Neural progenitor cell (in vitro differentiated cells): ENCODE data around the gene PTPA. TPM values are rescaled to one million over a fixed set of nuclear protein-coding genes. Genes with fewer than 3 reads are reported as not detected.

Source experiments
- DNase-seq: peaks from one replicate; pipeline ENCODE4 v3.0.0-alpha.2; 2016; ENCODE audit warnings: low spot score
- H2AFZ ChIP-seq: fragments of 200-600 bp; sonication (generic); replicated peaks from 2 replicates; pipeline ENCODE4 v1.6.1; 2016; ENCODE audit warnings: antibody characterized with exemption
- H3F3A ChIP-seq: fragments of 200-600 bp; sonication (generic); 2 replicates; pipeline ENCODE4 v1.6.1; 2016; ENCODE audit warnings: antibody characterized with exemption, low read depth
- H3K27ac ChIP-seq: fragments of 200-600 bp; sonication (generic); 2 replicates; pipeline ENCODE4 v1.5.1; 2016; ENCODE audit warnings: mild to moderate bottlenecking
- H3K27me3 ChIP-seq: fragments of 200-600 bp; sonication (generic); 2 replicates; pipeline ENCODE4 v1.6.1; 2016; ENCODE audit warnings: mild to moderate bottlenecking, moderate library complexity
- H3K36me3 ChIP-seq: fragments of 200-600 bp; sonication (generic); 2 replicates; pipeline ENCODE4 v1.5.1; 2016
- H3K4me1 ChIP-seq: fragments of 200-600 bp; sonication (generic); 2 replicates; pipeline ENCODE4 v1.6.1; 2016; ENCODE audit warnings: mixed run types
- H3K4me2 ChIP-seq: fragments of 200-600 bp; sonication (generic); 2 replicates; pipeline ENCODE4 v1.6.1; 2016
- H3K4me3 ChIP-seq: fragments of 200-600 bp; sonication (generic); 2 replicates; pipeline ENCODE4 v1.5.1; 2016
- H3K79me2 ChIP-seq: fragments of 200-600 bp; sonication (generic); 2 replicates; pipeline ENCODE4 v1.6.1; 2016; ENCODE audit warnings: low read depth
- H3K9ac ChIP-seq: fragments of 200-600 bp; sonication (generic); 2 replicates; pipeline ENCODE4 v1.6.1; 2016
- H3K9me3 ChIP-seq: fragments of 200-600 bp; sonication (generic); 2 replicates; pipeline ENCODE4 v1.5.1; 2016; ENCODE audit warnings: low read depth
- H4K20me1 ChIP-seq: fragments of 200-600 bp; sonication (generic); 2 replicates; pipeline ENCODE4 v1.6.1; 2016; ENCODE audit warnings: low read depth
- H3K27ac Mint-ChIP-seq: 3 replicates; pipeline ENCODE4 v1.8.0; 2021; ENCODE audit warnings: mixed read lengths
- H3K27me3 Mint-ChIP-seq: 2 replicates; pipeline ENCODE4 v1.8.0; 2022; ENCODE audit warnings: low read depth, mild to moderate bottlenecking, inconsistent platforms, moderate library complexity, mixed read lengths; ENCODE audit not compliant: insufficient read depth
- H3K36me3 Mint-ChIP-seq: 3 replicates; pipeline ENCODE4 v1.8.0; 2021; ENCODE audit warnings: mixed read lengths
- H3K4me1 Mint-ChIP-seq: 3 replicates; pipeline ENCODE4 v1.8.0; 2021; ENCODE audit warnings: mixed read lengths
- H3K4me3 Mint-ChIP-seq: 3 replicates; pipeline ENCODE4 v1.8.0; 2021; ENCODE audit warnings: mild to moderate bottlenecking, moderate library complexity, mixed read lengths
- H3K9me3 Mint-ChIP-seq: 3 replicates; pipeline ENCODE4 v1.8.0; 2020; ENCODE audit warnings: mixed read lengths
- EZH2 ChIP-seq: fragments of 200-600 bp; sonication (generic); IDR thresholded peaks from 2 replicates; pipeline ENCODE4 v1.6.1; 2017; ENCODE audit warnings: antibody characterized with exemption, mild to moderate bottlenecking, moderate library complexity
- EZH2phosphoT487 ChIP-seq: fragments of 200-600 bp; sonication (generic); IDR thresholded peaks from 2 replicates; pipeline ENCODE4 v1.6.1; 2017; ENCODE audit warnings: antibody characterized with exemption
- total RNA-seq: library from RNA; depleted of rRNA; stranded (reverse); fragments of >200 nt; gene quantifications from 2 replicates; pipeline ENCODE4 v1.2.3, GENCODE V29; 2015; ENCODE audit warnings: low replicate concordance
- TF ChIP-seq, protein P1 (sequence below): fragments of 200-600 bp; sonication (generic); IDR thresholded peaks from 2 replicates; pipeline ENCODE4 v1.5.1; 2017; ENCODE audit warnings: antibody characterized with exemption, mild to moderate bottlenecking

Gene PTPA
- total RNA-seq, 1 donor from 2014 or later, result 82.4 TPM

DNA sequence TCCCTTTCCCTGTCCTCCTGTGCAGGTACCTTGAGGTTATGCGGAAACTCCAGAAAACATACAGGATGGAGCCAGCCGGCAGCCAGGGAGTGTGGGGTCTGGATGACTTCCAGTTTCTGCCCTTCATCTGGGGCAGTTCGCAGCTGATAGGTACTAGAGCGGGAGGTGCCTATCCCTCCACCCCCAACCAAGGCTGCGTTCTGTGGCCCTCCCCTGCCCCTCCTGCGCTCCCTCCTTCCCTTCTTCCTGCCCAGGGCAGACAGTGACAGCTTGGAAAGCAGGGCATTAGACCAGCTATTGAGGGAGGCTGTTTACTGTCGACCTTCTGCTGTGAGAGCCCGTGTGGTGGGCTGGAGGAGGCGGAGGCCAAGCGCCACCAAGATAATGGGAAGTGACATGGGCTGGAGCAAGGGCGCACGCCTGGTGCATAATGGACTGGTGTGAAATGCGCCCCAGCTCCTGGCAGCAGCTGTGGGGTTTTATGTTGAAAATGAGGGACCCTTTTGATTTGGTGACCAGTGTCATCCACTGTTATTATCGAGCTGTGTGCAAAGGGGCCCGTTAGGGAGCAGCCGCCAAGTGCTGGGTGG is 25.3 kb downstream of the PTPA start:
- Mint-ChIP-seq H3K4me1 (peaks cover 48% of the 10 kb centered on the region), H3K9me3 (no peaks in the 10 kb centered on the region), H3K27me3 (peaks cover 4% of the 10 kb centered on the region), H3K36me3 (peaks cover 11% of the 10 kb centered on the region), H3K4me3 (no peak overlapping the region), H3K27ac (no peak overlapping the region)
- Histone ChIP-seq H3K27me3 (no peaks in the 10 kb centered on the region), H3K27ac (no peak overlapping the region), H3K4me2 (no peak overlapping the region), H3K79me2 (peaks cover 8% of the 10 kb centered on the region), H3K9me3 (no peaks in the 10 kb centered on the region), H3K4me3 (no peak overlapping the region), H3K9ac (no peak overlapping the region), H3K36me3 (no peaks in the 10 kb centered on the region), H2AFZ (no peak overlapping the region), H3K4me1 (peaks cover 21% of the 10 kb centered on the region), H3F3A (peaks cover 45% of the 10 kb centered on the region), H4K20me1 (no peaks in the 10 kb centered on the region)
- no peak for TF ChIP-seq EZH2
- no peak for TF ChIP-seq EZH2phosphoT487
- TF ChIP-seq, protein P1, sequence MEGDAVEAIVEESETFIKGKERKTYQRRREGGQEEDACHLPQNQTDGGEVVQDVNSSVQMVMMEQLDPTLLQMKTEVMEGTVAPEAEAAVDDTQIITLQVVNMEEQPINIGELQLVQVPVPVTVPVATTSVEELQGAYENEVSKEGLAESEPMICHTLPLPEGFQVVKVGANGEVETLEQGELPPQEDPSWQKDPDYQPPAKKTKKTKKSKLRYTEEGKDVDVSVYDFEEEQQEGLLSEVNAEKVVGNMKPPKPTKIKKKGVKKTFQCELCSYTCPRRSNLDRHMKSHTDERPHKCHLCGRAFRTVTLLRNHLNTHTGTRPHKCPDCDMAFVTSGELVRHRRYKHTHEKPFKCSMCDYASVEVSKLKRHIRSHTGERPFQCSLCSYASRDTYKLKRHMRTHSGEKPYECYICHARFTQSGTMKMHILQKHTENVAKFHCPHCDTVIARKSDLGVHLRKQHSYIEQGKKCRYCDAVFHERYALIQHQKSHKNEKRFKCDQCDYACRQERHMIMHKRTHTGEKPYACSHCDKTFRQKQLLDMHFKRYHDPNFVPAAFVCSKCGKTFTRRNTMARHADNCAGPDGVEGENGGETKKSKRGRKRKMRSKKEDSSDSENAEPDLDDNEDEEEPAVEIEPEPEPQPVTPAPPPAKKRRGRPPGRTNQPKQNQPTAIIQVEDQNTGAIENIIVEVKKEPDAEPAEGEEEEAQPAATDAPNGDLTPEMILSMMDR, result no peak
- no peak for DNase-seq

DNA sequence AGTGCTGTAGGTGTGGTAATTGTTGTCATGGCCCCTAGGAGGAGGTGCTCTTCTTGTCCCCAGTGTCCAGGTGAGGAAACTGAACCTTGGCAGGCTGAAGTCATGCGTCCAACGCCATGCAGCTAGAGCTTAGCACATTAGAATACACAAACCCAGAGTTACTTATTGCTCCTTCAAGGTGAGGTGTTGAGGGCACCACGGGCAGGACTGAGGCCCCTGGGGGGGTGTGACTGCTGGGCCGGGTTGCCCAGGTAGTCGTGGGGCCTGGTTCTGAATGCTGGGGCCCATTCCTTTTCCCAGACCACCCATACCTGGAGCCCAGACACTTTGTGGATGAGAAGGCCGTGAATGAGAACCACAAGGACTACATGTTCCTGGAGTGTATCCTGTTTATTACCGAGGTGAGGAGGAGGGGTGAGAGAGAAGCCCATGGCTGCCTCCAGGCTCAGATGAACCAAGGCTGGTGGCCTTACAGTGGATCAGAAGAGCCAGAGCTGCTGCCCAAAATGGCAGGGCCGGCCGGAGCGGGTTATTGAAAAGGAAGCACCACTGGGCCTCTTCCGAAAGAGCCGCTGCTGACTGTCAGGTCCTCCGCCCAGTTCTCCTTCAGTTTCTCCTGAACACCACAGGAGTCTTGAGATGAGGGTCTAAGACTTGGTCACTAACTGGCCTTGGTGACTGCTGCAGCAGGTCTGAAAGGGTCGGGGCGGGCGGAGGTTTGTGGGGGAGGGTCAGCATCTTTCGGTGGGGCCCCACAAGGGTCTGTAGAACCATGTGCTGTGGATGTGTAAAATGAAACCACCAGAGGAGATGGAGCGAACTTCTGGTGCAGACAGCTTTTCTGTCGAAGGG is 26.3 kb downstream of the PTPA start:
- Mint-ChIP-seq H3K4me1 (peaks cover 53% of the 10 kb centered on the region), H3K4me3 (peak overlapping the region; percentile 7), H3K36me3 (peaks cover 11% of the 10 kb centered on the region), H3K9me3 (no peaks in the 10 kb centered on the region), H3K27ac (peak overlapping the region; percentile 65), H3K27me3 (peaks cover 4% of the 10 kb centered on the region)
- H3K9ac ChIP-seq, result no peak overlapping the region
- peaks cover 18% of the 10 kb centered on the region for H3K79me2 ChIP-seq
- no peaks in the 10 kb centered on the region for H4K20me1 ChIP-seq
- TF ChIP-seq, protein P1, result no peak
- TF ChIP-seq EZH2phosphoT487 (no peak), EZH2 (no peak)
- H3K27me3 ChIP-seq, result no peaks in the 10 kb centered on the region
- no peak for DNase-seq
- H3K9me3 ChIP-seq, result no peaks in the 10 kb centered on the region
- no peak overlapping the region for H3K4me3 ChIP-seq
- no peak overlapping the region for H3K27ac ChIP-seq
- no peaks in the 10 kb centered on the region for H3K36me3 ChIP-seq
- H3K4me2 ChIP-seq, result no peak overlapping the region
- no peak overlapping the region for H2AFZ ChIP-seq
- H3F3A ChIP-seq, result peaks cover 42% of the 10 kb centered on the region
- H3K4me1 ChIP-seq, result peaks cover 30% of the 10 kb centered on the region

DNA sequence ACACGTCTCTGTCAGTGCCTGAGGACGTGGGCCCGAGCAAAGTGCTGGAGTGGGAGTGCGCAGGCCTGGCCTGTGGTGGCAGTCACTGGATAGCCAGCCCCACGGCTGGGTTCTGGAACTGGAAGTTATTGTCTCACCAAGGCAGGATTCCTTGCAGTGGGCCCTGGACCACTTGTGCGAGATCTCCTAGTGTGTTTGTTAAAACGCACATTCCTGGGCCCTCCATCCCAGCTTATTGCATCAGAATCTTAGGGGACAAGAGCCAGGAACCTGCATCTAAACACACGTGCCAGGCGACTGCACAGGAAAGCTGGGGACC is 26.9 kb downstream of the PTPA start:
- H3K9ac ChIP-seq, result no peak overlapping the region
- TF ChIP-seq EZH2, result no peak
- TF ChIP-seq, protein P1, result no peak
- no peak for TF ChIP-seq EZH2phosphoT487
- Mint-ChIP-seq H3K27ac (no peak overlapping the region), H3K4me3 (no peak overlapping the region), H3K4me1 (peaks cover 55% of the 10 kb centered on the region), H3K9me3 (no peaks in the 10 kb centered on the region), H3K27me3 (peaks cover 7% of the 10 kb centered on the region), H3K36me3 (peaks cover 11% of the 10 kb centered on the region)
- H3K9me3 ChIP-seq, result no peaks in the 10 kb centered on the region
- no peak overlapping the region for H3K4me2 ChIP-seq
- H3K4me1 ChIP-seq, result peaks cover 31% of the 10 kb centered on the region
- peaks cover 36% of the 10 kb centered on the region for H3F3A ChIP-seq
- no peak overlapping the region for H2AFZ ChIP-seq
- H3K27me3 ChIP-seq, result no peaks in the 10 kb centered on the region
- peaks cover 22% of the 10 kb centered on the region for H3K79me2 ChIP-seq
- H3K4me3 ChIP-seq, result no peak overlapping the region
- H3K27ac ChIP-seq, result no peak overlapping the region
- DNase-seq, result no peak
- no peaks in the 10 kb centered on the region for H4K20me1 ChIP-seq
- H3K36me3 ChIP-seq, result no peaks in the 10 kb centered on the region
